HG03097 (cell line): ENCODE data around the gene TAGLN2.
A peak's percentile ranks its signal among the peaks of the same experiment; 100 is the strongest.

ENCODE experiments used
- ATAC-seq: cut with Tn5 transposase; IDR thresholded peaks from one replicate; pipeline ENCODE4 v1.9.1; 2021; ENCODE audit not compliant: unreplicated experiment, low FRiP score

TAGLN2 gene

GRCh38 chr1:159937054-159937750 lies 11.9 kb upstream of the TAGLN2 start:
- no peak for ATAC-seq

GRCh38 chr1:159936273-159936904 lies 11.1 kb upstream of the TAGLN2 start:
- no peak for ATAC-seq

- ATAC-seq: no peak
Observed at GRCh38 chr1:159935719-159936272, 10.5 kb upstream of the TAGLN2 start.

- ATAC-seq: no peak
Observed at GRCh38 chr1:159935305-159935704, 10.0 kb upstream of the TAGLN2 start.

GRCh38 chr1:159934136-159935039 lies 9.1 kb upstream of the TAGLN2 start:
- ATAC-seq: no peak

- ATAC-seq: no peak
Observed at GRCh38 chr1:159933347-159933746, 8.0 kb upstream of the TAGLN2 start.

GRCh38 chr1:159932296-159933285 lies 7.3 kb upstream of the TAGLN2 start:
- ATAC-seq: no peak

GRCh38 chr1:159931795-159932173 lies 6.5 kb upstream of the TAGLN2 start:
- no peak for ATAC-seq

GRCh38 chr1:159931101-159931794 lies 5.9 kb upstream of the TAGLN2 start:
- ATAC-seq: no peak

- ATAC-seq: no peak
Observed at GRCh38 chr1:159930634-159931033, 5.3 kb upstream of the TAGLN2 start.

GRCh38 chr1:159930216-159930615 lies 4.9 kb upstream of the TAGLN2 start:
- no peak for ATAC-seq

- ATAC-seq: no peak
Observed at GRCh38 chr1:159929155-159930051, 4.1 kb upstream of the TAGLN2 start.

- ATAC-seq: no peak
Observed at GRCh38 chr1:159928491-159929050, 3.3 kb upstream of the TAGLN2 start.

GRCh38 chr1:159927849-159928431 lies 2.6 kb upstream of the TAGLN2 start:
- ATAC-seq: no peak

- ATAC-seq: no peak
Observed at GRCh38 chr1:159927211-159927848, 2.0 kb upstream of the TAGLN2 start.

GRCh38 chr1:159925719-159926078 lies 392 bp upstream of the TAGLN2 start:
- ATAC-seq: peak; percentile 2
